ENCODE measurements around the gene SHCBP1L. TPM values are rescaled to one million over a fixed set of nuclear protein-coding genes. Genes with fewer than 3 reads are reported as not detected.
"Not testable (repeated sequence)": the region's sequence is repeated elsewhere in the genome, so short reads cannot be mapped to it uniquely, and the experiment has no call there.

The SHCBP1L gene
- total RNA-seq, 1 experiment from 2014 or later = not detected

DNA sequence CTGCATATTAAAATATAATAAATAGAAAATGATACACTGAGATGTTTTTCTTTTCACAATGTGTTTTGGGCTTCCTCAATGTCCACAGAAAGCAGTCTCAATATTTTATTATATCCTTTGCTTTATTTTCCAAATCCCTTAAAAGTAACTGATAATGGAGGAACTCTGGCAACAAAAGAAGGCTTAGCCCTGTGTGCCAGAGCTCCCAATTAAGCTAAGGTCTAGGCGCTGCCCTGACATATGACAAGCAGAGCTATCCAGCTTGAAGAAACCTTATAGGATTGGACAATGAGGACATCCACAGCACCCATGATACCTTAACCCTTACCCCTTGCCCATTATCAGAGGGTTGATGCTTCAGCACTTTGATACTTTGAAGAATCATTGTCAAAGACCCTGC lies 12.9 kb upstream of the SHCBP1L start:
- no peak for DNase-seq (ENCODE audit: extremely low read depth, low read depth)

DNA sequence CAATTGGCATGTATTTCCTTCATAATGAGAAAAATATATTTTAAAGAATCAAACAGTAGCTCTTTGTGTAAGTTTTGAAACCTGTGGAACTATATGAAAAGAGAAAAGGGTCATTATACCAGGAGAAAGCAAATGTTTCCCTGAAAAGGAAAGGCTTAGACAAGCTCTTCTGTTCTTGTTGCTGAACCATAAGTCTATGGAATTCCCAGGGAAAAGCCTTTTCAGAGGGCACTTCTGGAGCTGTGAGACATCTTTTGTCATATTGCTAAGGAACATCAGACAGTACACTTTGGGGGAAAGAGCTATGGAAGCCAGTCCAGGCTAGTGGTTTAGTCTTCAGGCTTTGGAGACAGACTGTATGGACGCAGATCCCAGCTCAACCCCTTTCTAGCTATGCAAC lies 12.1 kb upstream of the SHCBP1L start:
- no peak for DNase-seq (ENCODE audit: extremely low read depth, low read depth)

DNA sequence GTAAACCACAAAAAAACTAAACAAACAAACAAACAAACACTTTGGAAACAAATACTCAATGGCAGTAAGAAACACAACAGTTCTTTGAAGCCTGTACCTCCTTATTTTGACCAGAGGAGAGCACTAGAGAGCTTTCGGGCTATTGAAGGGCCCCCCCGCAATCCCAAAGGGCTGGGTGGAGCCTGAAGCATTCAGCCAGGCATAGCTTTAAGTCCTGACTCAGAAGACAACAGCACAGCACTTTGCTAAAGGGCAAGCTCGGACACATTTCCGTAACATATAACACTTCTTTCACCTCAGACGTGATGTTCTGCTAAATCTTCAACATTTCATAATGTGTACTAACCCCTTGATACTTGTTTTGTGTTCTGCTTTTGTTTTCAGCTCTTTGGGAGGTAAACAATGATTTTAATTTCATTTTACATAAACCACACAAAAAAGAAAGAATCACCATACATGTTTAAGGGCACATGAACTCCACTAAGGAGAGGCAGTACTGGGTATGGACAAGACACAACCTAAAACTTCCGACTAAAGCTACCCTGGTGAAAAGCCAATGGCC lies 9.7 kb upstream of the SHCBP1L start:
- peak; percentile 95 for DNase-seq (ENCODE audit: extremely low read depth, low read depth)

- no peak for DNase-seq (ENCODE audit: extremely low read depth, low read depth)
Measured at GRCh38 chr1:182960046-182960445, 7.1 kb upstream of the SHCBP1L start.

- DNase-seq (ENCODE audit: extremely low read depth, low read depth) = no peak
Measured at GRCh38 chr1:182957902-182958395, 5.0 kb upstream of the SHCBP1L start.

GRCh38 chr1:182956708-182957365 lies 3.9 kb upstream of the SHCBP1L start:
- no peak for DNase-seq (ENCODE audit: extremely low read depth, low read depth)

- DNase-seq (ENCODE audit: extremely low read depth, low read depth) = no peak
Measured at GRCh38 chr1:182955596-182956588, 2.9 kb upstream of the SHCBP1L start.

GRCh38 chr1:182953826-182954225 lies 860 bp upstream of the SHCBP1L start:
- DNase-seq (ENCODE audit: extremely low read depth, low read depth) = no peak

- not testable (repeated sequence) for DNase-seq (ENCODE audit: extremely low read depth, low read depth)
Measured at GRCh38 chr1:182943336-182943735, 9.6 kb downstream of the SHCBP1L start.

DNA sequence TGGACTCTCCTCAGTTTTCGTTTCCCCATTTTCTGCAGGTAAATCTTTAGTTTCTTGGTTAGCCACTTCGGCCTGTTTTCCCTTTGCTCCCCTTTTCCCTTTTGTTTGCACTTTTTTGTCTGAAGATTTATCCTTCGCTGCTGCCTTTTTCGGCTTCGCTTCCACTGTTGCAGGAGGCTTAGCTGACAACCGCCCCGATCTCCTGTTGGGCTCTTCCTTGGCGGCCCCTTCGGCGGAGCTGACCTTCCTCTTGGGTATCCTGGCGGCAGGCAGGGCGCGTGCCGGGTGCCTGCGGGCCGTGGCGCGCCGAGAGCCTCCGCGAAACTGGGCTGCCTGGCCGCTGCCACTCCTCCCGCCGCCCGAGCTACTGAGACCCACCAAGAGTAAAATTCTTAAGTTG lies 10.8 kb downstream of the SHCBP1L start:
- not testable (repeated sequence) for DNase-seq (ENCODE audit: extremely low read depth, low read depth)

DNA sequence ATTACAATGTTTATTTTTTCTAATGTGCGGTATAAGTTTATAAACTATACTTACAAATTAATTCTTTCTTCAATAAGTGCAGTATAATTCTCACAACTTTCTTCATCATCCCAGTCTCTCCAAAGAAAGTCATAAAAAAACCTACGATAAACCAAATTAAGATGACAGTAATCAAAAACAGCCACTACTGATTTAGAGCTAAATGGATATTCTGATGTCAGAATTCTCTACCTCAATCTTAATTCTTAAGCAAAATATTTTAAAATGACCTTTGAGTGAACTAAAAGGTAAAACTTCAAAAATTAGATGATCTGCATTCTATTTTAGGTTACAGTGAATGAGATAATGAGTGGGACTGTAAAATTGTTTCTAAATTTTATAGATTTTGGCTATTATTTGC lies 13.6 kb downstream of the SHCBP1L start:
- no peak for DNase-seq (ENCODE audit: extremely low read depth, low read depth)

DNA sequence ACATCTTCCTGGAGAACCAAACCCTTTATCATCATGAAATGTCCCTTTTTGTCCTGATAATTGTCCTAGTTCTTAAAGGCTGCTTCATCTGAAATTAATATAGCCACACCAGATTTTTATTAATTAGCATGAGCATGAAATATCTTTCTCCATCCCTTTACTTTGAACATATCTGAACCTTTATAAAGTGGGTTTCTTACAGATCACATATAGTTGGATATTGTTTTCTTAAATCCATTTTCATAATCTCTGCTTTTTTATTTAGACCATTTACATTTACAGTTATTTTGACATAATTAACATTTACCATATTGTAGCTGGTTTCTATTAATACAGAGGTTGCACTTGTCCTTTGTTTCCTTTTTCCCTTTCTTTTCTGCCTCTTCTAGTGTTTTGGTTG lies 17.2 kb downstream of the SHCBP1L start:
- DNase-seq (ENCODE audit: extremely low read depth, low read depth) = no peak

DNA sequence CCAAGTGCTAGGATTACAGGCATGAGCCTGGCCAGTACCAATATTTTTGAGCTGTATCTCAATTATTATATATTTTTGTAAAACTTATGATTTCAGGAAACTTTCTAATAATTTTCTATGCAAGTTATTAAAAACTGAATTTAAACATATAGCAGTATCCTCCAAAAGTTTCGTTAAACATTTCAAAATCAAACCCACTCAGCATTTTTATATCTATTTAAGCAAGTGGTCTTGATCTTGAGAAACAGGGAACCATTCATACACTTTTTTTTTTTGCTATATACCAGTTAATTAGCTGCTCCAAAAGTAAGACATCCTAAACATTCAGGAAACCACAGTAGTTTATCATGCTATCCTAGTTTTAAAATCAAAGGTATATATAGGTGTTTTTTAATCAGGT lies 22.0 kb downstream of the SHCBP1L start:
- DNase-seq (ENCODE audit: extremely low read depth, low read depth) = no peak

DNA sequence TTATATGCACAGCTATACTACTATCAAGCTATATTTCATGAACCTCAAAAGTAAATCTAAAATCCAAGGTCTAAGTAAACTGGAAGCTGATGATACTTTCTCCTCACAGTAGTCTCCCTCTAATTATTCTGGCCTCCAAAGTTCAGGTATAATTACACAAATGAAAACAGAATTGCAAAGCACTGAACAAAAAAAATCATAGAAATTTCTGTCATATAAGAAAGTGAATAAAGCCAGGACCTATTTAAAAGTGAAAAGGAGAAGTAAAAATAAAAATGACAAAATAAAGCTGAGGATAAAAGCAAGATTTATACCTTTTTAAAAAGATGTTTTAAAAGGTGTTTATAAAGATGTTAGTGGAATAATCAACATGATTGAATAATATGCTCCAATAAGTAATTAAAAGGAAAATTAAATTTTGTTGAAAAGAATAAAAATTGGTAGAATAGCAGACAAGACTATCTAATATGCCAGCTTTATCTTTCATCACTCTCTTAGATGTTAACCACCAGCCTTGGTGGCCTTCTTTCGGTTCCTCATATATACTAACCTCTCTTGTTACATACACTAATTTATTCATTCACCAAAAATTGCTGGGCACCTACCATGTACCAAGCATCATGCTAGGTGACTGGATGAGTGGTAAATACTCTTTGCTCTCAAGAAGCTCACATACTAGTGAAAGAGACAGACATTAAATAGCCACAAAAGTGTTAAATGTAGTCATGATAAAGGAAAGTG lies 25.1 kb downstream of the SHCBP1L start:
- DNase-seq (ENCODE audit: extremely low read depth, low read depth) = no peak

- DNase-seq (ENCODE audit: extremely low read depth, low read depth) = no peak
Measured at GRCh38 chr1:182925661-182926060, 27.3 kb downstream of the SHCBP1L start.

DNA sequence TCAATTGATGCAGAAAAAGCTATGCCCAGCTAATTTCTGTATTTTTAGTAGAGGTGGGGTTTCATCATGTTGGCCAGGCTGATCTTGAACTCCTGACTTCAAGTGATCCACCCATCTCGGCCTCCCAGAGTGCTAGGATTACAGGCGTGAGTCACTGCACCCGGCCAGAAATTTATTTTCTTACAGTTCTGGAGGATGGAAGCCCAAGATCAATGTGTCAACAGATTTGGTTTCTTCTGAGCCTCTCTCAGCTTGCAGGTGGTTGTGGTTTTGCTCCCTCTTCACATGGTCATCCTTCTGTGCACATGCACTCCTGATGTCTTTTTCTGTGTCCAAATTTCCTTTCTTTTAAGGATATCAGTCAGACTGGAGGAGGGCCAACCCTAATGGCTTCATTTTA lies 35.6 kb downstream of the SHCBP1L start:
- no peak for DNase-seq (ENCODE audit: extremely low read depth, low read depth)

DNA sequence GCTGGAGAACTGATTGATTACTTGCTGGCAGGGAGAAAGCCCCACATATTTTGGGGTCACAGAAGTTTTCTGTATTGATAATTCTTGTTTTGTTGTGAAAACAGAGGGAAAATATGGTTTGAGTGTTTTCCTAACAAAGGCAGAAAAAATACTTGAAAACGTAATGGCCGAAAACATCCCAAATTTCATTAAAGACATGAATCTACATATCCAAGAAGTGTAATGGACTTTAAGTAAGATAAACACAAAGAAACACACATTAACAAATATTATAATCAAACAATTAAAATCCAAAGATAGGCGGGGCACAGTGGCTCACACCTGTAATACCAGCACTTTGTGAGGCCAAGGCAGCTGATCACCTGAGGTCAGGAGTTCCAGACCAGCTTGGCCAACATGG lies 39.6 kb downstream of the SHCBP1L start:
- no peak for DNase-seq (ENCODE audit: extremely low read depth, low read depth)

- no peak for DNase-seq (ENCODE audit: extremely low read depth, low read depth)
Measured at GRCh38 chr1:182910143-182910542, 42.8 kb downstream of the SHCBP1L start.

GRCh38 chr1:182909578-182909977 lies 43.4 kb downstream of the SHCBP1L start:
- no peak for DNase-seq (ENCODE audit: extremely low read depth, low read depth)

GRCh38 chr1:182905321-182905720 lies 47.6 kb downstream of the SHCBP1L start:
- no peak for DNase-seq (ENCODE audit: extremely low read depth, low read depth)

- DNase-seq (ENCODE audit: extremely low read depth, low read depth) = not testable (repeated sequence)
Measured at GRCh38 chr1:182901946-182902345, 51.0 kb downstream of the SHCBP1L start.
